ENCODE data around the gene TULP3.
A peak's percentile ranks its signal among the peaks of the same experiment; 100 is the strongest.

TULP3 gene

DNA sequence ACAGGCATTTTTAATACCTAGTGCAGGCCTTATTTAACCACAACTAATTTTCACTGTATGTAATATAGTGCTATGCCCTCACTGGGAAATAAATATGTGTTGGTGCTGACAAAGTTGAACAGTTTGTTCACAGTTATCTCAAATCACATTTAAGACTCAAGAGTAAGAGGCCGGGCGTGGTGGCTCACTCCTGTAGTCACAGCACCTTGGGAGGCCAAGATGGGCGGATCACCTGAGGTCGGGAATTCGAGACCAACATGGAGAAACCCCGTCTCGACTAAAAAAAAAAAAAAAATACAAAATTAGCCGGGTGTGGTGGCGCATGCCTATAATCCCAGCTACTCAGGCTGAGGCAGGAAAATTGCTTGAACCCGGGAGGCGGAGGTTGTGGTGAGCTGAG, 45.6 kb downstream of the TULP3 start:
- DNase-seq, result no peak

DNA sequence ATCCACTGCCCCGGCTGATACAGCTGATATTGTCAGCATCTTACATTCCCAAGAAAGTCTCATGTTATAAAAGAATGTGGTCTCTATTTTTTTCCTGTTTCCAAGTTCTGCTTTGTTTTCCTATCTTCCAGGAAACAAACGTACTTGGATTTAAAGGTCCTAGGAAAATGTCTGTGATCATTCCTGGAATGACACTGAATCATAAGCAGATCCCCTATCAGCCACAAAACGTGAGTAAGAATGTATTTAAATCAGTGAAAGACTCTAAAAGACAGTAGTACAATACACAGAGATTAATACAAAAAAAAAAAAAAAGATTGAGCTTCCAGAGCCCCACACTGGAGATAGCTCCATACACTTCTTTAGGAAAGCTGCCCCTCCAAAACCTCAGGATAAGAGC, 46.8 kb downstream of the TULP3 start:
- no peak for DNase-seq

DNA sequence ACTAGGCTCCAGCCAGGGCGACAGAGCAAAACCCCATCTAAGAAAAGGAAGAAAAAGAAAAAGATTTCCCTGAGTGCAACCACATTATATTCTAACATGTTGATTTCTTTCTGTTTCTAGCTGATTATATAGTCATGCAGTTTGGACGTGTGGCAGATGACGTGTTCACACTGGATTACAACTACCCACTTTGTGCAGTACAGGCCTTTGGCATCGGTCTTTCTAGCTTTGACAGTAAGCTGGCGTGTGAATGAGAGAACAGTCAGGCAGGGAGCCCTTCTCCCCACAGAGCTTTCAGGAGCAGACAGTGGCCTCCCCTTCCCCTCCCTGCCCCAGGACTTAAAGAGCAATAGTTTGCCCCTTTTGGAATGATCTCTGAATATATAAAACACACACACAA, 48.5 kb downstream of the TULP3 start:
- DNase-seq, result no peak

DNA sequence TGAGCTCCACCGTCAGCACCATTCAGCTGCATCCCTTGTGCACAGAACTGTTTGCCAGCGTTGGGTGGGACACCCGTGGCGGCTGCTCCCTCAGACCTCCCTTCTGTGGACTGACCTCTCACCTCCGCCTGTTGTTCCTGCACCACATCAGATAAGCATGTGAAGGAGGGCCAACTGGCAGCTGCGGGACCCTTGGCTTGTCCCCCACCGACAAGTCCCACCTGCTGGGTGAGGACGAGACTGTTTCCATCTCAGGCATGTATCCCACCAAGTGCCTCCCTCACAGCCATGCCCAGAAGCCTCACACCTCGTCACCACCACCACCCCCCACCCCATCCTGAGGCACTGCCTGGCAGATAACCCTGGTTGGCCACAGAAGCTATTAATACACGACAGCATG, 49.9 kb downstream of the TULP3 start:
- no peak for DNase-seq

DNA sequence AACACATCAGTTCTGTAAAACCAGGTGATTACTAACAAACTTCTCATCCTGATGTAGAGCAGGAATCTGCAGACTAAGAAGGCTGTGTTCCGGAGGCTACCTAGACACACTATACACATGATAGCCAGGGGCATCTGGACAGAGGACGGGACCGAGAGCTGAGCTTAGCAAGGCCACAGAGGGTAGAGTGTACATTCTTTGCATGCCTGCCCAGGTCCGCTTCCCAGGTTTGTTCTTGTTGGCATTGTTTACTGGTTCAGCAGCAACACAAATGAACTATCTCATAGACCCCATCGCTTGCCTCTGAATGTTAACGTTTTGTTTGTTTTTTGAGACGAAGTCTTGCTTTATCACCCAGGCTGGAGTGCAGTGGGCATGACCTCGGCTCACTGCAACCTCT, 50.8 kb downstream of the TULP3 start:
- no peak for DNase-seq

DNA sequence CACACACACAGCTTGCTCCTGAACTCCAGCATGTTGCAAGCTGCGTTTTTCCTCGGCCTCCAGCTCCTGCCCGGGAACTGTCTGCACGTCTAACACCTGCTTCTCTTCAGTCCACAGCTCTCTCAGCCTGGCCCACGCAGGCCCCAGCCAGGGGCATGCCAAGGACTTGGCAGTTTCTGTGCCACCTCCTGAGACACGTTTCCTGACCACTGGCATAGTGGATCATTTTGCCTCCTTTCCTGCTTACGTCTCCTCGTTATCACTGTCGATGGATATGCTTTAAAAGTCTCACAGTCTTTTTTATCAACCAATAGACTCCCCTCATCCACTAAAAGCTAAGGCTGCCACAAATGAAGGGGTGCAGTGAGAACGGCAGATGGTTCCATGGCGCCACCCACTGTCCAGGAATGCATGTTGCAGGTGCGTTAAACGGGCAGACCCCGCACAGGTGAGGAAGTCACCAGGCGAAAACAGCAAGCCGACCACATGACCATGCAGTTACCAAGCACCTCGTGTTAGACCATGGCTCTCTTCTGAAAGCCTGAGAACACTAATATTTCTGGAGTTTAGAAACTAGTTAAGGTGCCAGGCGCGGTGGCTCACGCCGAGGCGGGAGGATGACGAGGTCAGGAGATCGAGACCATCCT, 53.8 kb downstream of the TULP3 start:
- DNase-seq, result peak; percentile 59

DNA sequence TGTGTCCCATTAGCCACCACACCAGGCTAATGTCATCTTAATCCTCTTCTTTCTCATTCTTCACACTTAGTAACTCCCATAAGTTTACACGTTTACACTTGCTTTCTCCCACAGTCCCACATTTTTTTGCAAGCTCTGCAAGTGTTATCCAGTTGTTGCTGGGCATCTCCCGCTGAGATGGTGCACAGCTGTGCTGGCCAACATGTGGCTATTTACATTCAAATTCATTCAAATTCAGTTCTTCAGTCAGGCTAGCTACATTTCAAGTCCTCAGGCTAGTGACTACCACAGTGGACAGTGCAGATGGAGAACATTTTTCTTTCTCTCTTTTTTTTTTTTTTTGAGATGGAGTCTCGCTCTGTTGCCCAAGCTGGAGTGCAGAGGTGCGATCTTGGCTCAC, 58.7 kb downstream of the TULP3 start:
- DNase-seq, result no peak

DNA sequence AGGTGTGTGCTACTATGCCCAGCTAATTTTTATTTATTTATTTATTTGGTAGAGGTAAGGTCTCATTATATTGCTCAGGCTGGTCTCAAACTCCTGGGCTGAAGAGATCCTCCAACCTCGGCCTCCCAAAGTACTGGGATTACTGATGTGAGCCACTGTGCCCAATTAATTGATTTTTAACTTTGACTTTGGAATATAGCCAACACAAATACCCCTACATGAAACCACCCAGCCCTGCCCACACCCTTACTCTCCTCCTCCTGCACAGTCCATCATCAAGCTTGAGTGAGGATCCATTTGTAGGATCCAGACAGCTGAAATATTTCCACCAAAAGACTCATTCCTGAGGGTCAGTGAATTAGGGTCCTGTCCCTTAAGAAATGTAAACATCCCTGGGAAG, 65.2 kb downstream of the TULP3 start:
- DNase-seq, result no peak

DNA sequence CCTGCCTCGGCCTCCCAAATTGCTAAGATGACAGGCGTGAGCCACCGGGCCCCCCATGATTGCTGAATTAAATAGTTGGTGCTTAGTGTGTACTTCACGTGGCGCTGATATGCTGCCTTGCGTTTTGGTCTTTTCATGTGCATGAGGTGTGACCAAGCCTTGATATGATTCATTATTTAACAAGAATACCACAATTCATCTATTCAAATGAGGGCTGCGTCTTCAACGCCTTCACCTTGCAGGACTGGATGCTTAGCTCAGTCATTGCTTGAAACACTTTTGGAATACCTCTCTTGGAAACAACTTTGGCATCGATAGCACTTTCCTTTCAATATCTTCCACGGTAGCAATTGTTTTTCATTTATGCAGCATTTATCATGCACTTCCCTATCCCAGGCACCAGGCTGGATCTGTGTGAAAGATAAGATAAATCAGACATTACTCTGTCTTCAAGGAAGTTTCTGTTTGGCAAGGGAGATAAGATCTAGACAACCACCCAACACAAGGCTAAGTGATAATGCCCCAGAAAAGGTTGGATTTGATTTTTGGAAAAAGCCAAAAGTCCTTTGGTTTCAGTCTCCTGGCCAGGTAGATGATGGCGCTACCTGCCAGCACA, 67.2 kb downstream of the TULP3 start:
- DNase-seq, result no peak

DNA sequence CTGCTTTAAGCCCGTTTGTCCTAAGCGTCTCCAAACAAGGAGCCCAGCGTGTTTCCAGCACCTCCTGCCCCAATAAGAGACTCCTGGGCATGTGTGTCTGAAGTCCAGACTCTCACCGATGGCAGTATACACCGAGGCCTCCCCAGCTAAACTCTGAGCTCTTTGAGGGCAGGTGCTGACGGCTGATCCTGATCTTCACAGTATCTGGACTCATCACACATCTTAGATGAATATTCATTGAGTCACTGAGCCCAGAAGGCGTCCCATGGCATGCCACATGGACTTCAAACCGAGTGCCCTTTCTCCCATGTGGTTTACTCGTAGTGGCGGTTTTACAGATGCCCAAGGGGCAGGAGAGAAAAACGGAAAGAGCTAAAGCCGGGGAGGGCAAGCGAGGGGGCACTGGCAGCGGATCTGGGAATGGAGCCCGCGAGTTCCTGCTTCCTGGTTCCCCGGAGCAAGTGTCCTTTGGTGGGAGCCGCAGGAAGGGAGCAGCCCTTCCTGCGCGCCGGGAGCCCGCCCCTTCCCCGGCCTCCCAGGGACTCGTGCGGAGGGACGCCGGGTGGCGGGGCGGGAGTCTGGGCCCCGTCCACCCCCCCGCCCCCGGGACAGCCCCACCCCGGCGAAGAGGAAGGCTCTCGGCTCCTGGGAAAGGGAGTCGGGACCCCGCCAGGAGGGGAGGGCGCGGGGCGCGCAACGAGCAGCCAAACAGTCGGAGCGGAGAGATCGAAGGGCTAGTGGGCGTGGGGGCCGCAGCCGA, 67.9 kb downstream of the TULP3 start:
- DNase-seq, result peak; percentile 89

DNA sequence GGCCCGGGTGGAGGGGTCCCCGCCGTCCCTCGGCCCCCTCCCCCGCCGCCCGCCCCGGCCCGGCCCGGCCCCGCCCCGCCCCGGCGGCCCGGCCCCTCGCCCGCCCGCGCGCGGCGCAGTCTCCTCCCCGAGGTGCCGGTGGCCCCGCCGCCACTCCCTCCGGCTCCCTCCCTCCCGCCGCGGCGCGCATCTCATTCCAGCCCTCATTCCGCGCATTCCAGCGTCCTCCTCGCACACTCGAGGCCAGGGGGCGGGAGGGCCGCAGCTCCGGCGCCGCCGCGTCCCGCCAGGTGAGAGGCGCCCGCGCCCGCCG, 68.5 kb downstream of the TULP3 start, which contains the start of gene TEAD4:
Gene TEAD4, plus strand, starts transcription at position 206 of the 313 bp plus-strand sequence.
- DNase-seq, result peak; percentile 89

DNA sequence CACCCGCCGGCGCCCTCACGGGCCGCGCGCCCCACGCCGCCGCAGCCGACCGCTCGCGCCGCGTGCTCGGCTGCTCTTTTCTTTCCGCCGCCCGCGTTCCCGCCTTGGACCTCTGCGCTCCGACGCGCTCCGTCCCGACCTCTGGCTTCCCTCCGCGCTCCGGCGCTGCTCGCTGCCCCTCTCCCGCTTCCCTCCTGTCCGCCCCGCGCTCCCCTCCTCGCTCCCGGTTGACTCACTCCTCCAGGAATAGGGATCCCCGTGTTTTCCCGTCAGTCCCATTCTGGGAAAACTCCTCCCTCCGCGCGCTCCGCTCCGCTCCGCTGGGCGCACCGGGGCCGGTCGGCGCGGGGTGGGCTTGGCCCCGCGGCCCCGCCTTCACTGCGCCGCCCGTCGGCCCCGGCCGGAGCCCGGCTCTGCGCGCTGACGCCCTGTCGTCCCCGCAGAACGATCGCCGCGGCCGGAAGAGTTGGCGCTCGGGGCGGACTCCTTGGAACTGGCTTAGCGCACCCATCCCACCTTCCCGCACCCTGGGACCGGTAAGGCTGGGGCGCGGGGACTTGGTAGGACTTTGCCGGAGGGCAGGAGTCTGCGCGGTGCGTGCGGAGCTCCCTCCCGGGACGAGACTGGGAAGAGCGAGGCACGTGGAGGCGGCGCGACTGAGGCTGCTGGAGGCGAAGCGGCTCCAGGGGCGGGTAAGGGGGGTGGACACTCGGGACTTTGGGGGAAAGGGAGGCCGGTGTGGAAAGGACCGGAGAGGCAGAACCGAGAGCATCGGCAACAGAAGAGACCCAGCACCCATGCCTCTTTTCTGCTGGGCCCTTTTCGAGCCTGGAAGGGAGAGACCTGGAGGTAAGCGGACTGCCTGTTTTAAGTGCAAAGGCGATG, 69.1 kb downstream of the TULP3 start:
- DNase-seq, result peak; percentile 79

DNA sequence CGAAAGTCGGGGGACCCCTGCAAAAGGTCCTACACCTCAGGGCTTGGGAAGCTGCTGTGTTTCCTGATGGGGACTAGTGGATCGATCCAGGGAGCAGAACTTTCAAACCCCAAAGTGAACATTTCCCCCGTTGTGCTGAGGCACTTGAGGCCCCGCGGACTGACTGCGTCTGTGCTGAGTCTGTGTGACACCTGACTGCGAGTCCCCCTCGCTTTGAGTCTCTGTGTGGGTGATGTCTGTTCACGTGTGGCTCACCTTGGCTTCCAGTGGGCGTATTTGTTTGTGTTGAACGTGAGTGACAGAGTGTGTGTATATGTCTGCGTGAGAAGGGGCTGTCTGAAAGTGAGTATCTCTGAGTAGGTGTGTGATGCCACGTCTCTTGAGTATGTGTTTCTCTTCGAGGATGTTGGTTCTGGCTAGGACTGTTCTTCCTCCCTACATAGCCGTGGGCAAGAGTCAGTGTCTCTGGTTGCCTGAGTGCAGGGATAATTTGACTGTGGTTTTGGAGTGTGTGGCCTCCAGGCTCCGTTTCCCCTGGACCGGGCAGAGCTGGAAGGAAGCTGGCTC, 69.8 kb downstream of the TULP3 start:
- peak; percentile 62 for DNase-seq

DNA sequence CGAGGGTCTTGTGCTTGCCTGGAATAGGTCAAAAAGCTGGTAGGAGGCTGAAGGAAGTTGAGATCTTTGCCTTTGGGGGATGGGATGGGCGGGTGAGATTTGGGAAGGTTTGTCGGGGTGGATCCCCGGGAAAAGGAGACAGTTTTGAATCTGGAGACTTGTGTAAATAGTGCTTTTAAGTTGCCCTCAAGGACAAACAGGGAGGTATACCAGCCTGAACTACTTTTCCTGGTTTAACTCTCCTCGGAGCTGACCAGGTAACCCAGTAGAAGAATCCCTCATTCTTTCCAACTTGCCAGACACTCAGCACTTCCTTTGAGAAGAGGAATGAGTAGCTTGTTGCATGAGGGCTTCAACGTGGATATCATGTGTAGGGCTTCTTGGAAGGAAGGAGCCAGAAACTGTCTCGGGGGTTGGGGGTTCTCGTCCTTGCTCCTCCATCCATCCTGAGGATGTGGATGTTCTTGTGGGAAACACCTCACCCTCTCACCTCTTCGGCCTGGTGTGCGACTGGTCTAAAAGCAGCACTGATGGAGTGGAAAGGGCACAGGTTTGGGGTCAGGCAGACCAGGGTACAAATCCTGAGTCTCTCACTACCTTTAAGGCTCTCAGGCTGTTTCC, 70.4 kb downstream of the TULP3 start:
- no peak for DNase-seq

DNA sequence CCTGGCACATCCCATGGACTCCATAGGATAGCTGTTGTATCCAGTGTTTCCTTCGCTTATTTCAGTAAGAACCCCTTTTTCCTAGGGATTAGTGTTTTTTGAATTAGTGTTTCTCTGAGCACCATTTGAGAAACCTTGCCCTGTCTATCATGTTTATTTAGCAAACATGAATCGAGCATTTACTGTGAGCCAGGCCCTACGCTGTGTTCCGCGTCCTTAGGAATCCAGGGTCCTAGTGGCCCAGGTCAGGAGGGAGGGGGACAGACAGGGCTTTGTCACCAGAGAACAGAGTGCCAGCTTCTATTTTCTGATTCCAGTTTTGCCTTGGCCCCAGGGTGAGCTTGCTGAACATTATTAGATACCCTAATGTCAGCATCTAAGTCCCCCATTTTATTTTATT, 71.0 kb downstream of the TULP3 start:
- DNase-seq, result no peak

DNA sequence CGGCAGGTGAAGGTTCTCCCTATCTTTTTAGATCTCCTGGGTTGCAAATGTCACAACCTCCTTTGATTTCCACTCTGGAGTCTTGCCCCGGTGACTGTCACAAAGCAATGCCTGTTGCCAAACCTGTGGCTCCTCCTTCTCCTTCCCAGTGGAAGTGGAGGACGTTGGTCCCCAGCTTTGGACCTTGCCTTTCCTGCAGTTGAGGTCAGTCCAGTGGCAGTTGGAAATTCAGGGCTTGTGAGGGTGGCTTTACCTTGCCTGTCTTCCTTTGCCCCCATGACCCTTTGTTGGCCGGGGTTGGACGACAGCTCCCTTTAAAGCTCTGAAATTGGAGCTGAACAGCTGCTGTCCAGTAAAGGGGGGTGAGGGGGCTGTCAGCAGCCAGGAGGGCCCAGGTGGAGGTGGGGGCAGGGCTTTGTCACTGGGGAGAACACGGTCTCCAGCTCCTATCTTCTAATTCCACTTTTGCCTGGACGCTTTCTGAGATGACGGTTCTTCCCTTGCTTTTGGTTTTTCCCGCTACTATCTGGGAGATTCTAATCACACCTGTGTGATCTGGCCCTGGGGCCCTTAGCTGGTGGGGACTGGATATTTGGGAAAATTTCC, 72.6 kb downstream of the TULP3 start:
- peak; percentile 79 for DNase-seq

DNA sequence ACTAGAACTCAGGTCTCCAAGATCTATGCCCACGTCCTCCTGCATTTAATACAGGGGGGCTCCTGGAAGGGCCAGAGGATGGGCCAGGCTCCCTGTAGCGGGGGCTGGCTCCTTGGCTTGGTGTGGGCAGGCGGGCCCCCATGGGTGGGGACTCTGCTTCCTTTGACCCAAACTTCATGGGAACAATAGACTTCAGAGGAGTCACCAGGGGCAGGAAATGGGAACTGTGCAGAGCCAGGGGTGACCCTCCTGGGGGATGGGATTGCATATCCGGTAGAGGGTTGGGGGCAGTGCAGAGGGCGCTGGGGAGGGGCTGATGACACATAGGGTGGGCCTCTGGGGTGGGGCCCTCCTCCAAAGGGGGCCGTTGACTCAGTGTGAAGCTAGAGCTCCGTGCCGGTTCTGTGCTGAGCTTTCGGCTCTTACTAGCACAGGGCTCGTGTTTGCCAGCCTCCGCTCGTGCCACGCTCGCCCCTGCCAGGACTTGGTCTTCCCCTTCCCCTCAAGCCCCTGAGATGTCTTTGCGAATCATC, 73.1 kb downstream of the TULP3 start:
- DNase-seq, result no peak

DNA sequence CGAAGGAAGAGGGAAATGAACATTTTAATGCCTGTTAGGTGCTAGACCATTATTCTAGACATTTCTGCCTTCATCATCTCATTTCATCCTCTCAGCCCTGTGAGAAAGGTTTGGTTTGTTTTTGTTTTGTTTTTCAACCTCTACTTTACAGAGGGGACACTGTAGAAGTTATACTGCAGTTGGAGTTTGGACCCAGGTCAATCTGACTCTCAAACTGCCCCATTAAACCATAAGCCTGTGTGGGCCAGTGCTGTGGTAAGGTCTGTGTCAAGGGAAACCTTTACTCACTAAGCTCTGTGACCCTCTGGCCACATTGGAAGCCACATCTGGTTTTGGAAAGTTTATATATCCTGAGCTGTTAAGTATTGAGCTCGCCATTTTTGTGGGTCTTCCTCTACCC, 77.0 kb downstream of the TULP3 start:
- DNase-seq, result no peak

DNA sequence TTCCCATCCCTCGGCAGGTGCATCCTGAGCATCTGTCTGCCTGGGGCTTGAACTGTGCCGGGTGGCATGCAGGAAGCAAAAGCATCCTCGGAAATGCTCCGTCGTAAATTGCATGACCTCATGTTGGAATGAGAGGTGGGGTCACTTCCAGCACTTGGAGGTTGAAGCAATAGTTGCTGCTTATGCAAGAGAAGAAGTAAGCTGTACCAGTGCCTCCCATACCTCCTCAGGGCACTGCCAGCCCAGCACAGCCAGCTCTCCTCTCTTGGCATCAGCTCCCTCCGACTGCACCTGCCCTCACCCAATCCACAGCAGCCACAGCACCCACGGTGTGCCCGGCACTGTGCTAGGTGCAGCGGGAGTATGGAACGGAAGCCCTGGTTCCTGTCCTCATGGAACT, 80.1 kb downstream of the TULP3 start:
- no peak for DNase-seq

DNA sequence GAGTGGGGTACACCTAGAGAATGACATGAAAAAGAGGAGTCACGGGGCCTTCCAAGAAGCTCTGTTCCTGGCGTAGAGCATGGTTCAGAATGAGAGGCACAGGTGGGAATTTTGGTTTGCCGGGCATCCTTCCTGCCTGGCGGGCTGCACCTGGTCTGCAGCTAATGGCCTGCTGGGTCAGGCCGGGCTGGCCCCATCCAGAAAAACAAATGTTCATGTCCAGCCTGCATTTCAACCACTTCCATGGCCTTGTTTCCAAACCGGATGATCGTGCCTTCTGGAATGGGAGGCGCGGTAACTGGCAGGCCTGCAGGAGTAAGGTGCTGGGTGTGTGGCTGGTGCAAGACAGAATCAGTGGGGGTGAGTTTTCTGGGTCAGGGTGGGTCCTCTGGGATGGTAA, 82.9 kb downstream of the TULP3 start:
- DNase-seq, result no peak

DNA sequence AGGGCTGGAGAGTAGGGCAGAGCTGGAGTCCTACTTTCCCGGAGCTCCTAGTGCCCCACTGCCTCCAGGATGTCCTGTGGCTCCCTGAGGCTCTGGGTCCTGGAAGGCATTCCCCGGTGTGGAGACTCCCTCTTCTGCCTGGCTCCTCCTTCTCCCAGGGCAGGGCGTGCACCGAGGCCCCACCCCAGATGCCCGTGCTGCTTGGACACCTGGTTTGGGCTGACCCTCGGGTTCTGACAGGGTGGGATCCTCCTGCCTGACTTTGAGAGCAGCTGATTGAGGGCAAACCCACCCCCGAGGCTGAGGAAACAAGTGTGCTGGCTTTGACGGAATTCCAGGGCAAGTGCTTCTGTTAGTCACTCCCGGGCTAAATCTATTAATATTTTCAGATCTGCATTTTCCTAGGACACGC, 83.9 kb downstream of the TULP3 start:
- no peak for DNase-seq

DNA sequence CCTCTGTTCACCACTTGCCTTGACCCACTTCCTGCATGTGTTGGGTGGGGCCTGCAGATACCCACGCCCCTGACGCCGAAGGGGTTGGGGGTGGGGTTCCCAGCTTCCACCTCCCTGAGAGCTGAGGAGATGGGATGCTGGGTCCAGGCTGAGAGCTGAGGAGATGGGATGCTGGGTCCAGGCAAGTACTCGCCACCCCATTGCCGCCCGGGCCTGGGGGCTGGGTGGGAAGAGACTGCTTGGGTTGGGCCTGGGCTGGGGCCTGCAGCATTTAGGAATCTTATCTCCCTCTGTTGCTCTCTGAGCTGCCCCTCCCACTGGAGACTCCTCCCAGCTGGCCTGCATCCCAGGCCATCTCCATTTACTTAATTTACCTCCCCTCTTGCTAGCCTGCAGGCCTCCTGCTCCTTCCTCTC, 85.9 kb downstream of the TULP3 start:
- DNase-seq, result no peak

Measured in NCI-H82 (cell line).